GM21381 (cell line): ENCODE data around the gene RAB40B.

Experiments used
- ATAC-seq: cut with Tn5 transposase; IDR thresholded peaks from one replicate; pipeline ENCODE4 v1.9.1; 2021; ENCODE audit warnings: mild to moderate bottlenecking, moderate library complexity; ENCODE audit not compliant: unreplicated experiment

The RAB40B gene

DNA sequence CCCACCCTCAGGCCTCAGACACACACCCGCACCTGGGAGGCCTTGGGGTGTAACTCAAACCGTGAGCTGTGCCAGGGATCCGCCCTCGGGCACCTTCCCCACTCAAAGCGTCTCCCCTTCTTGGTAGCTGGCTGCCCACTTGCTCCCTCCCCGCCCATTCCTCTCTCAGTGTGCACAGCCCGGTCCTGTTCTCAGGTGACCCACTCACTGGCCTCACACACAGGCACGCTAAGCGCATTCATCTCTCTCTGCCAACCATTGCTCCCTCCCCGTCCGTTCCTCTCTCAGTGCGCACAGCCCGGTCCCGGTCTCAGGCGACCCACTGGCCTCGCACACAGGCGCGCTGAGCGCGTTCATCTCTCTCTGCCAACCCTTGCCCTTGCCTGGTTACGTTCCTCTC, 71.1 kb downstream of the RAB40B start:
- ATAC-seq = no peak

DNA sequence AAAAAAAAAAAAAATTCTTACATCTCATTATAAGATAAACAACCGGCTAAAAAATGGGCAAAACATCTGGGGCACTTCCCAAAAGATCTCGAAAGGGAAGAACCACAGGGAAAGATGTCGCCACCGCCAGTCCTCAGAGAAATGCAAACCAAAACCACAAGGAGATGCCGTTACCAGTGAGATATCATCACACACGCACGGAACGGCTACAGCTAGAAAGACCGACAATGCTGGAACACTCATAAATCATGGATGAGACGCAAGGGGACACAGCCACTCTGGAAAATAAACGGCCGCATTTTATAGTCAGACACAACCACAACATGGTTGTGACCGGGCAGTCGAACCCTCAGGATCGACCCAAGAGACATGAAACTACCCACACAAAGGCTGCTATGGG, 74.8 kb downstream of the RAB40B start:
- ATAC-seq = no peak

DNA sequence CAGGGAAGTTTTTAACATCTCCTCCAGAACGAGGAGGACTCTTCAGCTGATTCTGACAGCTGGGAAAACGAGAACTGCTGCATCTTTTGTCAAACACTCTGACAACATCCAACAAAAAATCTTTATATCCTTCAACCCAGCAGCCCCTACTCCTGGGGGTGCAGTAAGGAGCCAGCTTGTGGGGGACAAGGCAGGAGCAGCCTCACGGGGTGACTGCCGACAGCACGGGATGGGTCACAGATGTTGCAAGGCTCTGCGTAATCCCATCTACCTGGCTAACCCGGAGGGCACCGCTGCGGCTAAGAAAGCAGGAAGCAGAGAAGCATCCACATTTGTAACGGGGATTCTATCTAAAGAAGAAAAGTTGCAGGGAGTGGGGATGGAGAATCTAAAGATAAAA, 78.9 kb downstream of the RAB40B start:
- no peak for ATAC-seq

DNA sequence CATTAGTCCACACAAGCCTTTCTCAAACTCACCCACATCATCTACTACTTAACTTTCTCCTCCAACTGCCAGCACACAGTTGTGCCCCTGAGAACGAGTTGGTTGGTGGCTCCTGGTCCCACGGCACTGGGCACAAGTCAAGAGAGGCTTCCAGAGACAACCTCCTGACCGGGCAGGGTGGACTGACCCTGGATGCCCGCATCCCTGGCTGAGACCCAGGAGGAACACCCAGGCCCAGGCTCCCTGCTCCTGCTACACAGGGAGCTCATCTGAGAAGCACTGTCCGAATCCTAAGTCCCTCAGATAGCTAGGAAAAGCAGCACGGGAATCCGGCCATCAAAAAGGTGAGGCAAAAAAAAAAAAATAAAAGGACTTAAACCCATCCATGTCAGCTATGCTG, 79.3 kb downstream of the RAB40B start:
- no peak for ATAC-seq

DNA sequence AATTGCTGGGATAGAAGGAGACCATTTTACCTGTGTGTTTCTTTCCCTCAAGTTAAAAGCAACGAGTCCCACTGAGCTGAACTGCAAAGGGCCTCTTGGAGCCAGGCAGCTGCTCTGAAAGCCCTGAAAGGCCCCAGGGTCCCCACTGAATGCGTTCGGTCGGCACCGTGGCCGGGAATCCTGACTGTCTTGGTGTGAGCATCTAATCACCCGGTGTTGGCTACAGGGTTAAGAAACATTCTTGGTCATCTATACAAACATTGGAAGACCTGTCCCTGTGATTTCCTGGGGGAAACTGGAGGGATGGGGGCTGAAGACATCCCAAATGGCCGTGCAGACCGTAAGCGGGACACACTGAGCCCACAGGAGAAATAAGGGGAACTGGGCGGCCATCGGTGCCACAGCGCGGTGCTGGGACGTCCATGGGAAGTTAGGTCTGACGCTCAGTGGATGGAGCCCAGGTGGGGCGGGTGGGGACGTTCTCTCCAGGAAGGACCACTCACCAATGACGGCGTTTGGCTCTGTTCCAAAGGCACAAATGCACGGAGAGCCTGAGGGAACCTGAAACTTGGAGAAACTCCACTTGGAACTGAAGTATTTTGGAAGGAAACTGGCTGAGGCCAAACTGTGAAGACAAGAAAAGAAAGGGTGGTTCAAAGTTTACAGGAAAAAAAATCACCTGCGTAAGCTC, 82.3 kb downstream of the RAB40B start:
- no peak for ATAC-seq

DNA sequence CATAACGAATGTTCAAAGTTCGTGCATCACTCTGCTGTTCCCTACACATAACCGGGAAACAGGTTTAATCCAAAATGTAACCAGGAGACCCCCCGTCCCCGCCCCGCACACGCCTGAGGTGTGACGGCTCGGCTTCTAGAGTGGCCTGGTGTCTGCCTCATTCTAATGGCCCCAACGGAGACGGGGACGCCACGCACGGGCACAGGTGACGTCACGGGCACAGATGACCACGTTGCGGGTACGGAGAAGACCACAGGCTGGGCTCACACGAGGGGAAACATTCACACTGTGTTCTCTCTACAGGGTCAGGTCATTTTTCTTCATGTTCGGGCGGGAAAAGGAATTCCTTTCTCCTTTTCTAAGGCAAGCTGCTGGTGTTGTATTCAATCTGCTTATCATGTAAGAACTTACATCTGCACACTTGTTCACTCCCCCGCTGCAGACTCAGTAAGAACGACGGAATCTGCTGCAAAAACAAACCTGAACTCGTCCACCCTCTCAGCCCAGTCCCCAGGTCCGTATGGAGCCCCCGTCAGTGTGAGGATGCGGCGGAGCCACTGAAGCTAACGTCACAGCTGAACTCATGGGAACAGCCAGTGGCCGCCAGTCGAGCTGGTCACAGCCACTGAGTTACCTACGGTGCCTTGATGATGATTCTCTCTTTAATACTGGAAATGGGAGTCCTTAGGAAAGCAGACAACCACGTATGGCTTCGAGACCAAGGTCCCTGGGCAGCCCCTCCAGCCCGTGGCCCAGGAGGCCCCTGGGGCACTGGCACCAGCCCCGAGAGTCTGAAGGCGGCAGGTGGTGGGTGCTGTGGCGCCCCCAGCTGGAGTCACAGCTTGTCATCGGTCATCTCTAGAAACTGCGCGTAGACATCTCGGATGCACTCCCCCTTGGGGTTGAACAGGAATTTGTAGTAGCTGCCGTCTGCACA, 83.1 kb downstream of the RAB40B start:
- ATAC-seq = no peak

DNA sequence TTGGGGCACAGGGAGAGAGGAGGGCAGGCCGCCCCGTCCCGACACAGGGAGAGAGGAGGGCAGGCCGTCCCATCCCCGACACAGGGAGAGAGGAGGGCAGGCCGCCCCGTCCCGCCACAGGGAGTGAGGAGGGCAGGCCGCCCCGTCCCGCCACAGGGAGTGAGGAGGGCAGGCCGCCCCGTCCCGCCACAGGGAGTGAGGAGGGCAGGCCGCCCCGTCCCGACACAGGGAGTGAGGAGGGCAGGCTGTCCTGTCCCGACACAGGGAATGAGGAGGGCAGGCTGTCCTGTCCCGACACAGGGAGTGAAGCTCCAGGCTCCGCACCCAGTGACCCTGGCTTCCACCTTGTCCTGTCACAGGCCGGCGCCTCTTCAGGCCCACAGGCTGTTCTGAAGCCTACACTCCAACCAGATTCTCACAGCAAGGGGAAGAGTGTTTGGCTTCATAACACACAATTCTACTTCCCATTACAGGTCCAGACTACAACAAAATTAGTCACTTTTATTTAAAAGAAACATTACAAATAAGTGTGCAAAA, 84.3 kb downstream of the RAB40B start:
- ATAC-seq = no peak

DNA sequence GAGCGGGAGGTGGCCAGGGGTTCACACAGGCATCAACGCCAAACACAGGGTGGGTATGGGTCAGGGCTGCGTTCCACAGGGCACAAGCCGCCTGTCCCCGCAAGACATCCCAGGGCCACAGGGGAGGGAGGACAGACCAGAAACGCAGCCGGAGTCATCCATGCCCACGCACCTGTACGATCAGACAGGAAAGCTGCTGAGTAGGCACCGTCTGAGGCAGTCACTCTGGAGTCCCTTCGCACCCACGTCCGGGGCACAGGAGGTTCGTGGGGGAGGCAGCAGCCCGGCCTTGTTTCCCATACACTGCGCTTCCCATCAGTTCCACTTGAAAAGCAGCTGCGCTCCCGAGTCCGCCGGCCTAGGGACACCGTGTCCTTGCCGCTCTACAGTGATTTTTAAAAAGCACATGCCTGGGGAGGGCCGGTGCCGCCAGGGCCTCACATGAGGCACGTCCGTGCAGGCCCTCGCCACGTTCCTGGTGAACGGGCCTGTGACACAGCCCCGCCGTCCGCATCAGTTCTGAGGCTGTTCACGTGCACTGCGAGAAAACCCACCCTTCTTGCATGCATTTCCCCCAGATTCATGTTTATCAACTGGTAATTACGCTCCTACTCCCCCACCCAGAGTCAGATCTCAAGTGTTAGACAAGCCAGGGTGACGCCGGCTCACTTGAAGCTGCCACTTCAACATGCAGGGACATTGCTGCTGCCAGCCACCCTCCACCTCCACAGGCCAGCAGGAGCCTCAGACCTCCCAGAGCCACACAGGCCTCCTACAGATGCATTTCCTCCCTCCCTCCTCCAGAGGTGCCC, 85.0 kb downstream of the RAB40B start:
- no peak for ATAC-seq

DNA sequence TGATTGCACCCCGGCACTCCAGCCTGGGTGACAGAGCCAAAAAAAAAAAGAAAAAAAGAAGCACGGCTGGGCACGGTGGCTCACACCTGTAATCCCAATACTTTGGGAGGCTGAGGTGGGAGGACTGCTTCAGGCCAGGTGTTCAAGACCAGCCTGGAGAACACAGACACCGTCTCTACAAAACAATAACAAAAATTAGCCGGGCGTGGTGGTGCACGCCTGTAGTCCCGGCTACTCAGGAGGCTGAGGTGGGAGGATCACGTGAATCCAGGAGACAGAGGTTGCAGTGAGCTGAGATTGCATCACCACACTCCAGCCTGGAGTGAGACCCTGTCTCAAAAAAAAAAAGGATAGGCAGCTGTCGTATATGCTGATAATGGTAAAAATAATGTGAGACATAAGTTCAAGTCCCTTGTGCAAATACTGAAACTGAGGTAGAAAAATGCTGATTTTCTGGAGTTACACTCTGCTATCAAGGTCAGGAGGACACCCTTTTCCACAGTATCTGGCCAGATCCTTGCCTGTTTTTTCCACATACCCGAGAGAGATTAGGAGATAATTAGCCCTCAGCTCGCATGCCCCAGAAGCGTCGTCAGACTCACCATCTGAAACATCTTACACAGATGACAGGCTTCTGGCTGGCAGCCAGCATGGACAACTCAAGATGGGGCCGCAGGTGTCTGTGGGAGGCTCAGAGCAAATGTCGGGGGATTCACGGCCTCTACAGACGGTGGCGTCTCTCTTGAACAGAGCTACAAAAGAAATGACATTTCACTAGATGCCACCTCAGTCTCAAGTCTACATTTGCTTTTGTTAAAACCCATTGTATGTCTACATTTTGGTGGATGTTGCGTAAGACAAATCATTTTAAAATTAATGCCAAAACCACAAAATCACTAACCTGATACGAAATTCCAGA, 87.1 kb downstream of the RAB40B start:
- ATAC-seq = no peak

DNA sequence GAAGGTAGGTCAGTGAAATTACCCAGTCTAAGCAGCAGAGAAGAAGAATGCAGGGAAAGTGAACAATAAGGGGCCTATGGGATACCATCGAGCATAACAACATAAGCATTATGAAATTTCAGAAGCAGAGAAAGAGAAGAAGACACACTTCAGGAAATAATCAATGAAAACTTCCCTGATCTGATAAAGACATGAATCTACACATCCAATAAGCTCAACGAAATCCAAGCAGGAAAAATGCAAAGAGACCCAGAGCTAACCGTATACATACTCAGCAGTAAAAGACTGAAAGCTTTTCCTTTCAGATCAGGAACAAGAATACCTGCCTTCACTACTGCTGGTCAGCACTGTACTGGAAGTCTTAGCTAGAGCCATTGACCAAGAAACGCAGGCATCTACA, 88.8 kb downstream of the RAB40B start:
- ATAC-seq = no peak

DNA sequence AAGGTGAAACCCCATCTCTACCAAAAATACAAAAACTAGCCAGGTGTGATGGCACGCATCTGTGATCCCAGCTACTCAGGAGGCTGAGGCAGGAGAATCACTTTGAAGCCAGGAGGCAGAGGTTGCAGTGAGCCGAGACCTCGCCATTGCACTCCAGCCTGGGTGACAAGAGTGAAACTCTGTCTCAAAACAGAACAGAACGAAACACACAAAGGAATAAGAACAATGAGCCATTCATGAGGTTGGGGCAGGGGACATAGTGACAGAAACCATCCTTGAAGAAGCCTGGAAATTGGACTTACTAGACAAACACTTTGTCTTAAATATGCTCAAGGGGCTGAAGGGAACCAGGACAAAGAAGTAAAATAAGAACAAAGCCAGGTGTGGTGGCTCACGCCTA, 89.7 kb downstream of the RAB40B start:
- no peak for ATAC-seq

DNA sequence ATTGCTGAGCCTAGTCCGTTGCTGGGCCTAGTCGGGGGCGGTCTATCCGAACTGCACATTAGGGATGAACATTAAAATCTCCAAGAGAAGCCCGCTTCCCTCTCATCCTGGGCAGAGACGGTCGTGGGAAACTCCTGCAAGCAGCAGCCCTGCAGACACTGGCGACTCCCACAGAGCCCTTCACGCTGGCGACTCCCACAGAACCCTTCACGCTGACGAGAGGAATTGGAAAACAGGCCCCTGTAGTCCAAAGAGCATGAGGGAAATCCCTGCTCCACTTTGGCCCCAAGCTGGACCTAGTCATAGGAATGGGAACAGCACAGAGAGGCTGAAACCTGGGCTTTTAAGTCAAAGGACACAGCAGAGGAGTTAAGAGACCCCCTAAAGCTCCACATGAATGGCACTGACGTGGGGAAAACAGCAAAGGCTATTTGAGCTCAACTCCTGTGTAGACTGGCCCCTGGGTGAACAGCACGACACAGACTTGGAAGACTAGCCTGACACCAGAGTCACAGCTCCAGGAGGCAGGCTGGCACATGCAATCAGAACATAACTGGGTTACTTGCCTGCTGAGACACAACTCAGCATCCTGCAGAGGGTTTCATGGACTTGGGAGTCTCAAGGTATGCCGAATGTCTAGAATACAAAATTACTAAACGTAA, 92.4 kb downstream of the RAB40B start:
- ATAC-seq = no peak
